ENCODE data around the gene SLC25A21.
"Not testable (repeated sequence)": the region's sequence is repeated elsewhere in the genome, so short reads cannot be mapped to it uniquely, and the experiment has no call there.

SLC25A21 gene

GRCh38 chr14:36750244-36750643 is 422.2 kb downstream of the SLC25A21 start:
- DNase-seq, result no peak

- DNase-seq, result no peak
Measured at GRCh38 chr14:36748610-36749213, 423.7 kb downstream of the SLC25A21 start.

- DNase-seq, result no peak
Measured at GRCh38 chr14:36747411-36748184, 424.8 kb downstream of the SLC25A21 start.

- no peak for DNase-seq
Measured at GRCh38 chr14:36746872-36747271, 425.5 kb downstream of the SLC25A21 start.

- DNase-seq, result no peak
Measured at GRCh38 chr14:36741858-36742257, 430.5 kb downstream of the SLC25A21 start.

- no peak for DNase-seq
Measured at GRCh38 chr14:36738269-36738668, 434.1 kb downstream of the SLC25A21 start.

GRCh38 chr14:36726128-36726527 is 446.3 kb downstream of the SLC25A21 start:
- DNase-seq, result no peak

- no peak for DNase-seq
Measured at GRCh38 chr14:36724162-36724561, 448.2 kb downstream of the SLC25A21 start.

- DNase-seq, result no peak
Measured at GRCh38 chr14:36723530-36723929, 448.9 kb downstream of the SLC25A21 start.

GRCh38 chr14:36721877-36722276 is 450.5 kb downstream of the SLC25A21 start:
- DNase-seq, result no peak

GRCh38 chr14:36720657-36721056 is 451.7 kb downstream of the SLC25A21 start:
- DNase-seq, result no peak

GRCh38 chr14:36719823-36720222 is 452.6 kb downstream of the SLC25A21 start:
- no peak for DNase-seq

GRCh38 chr14:36718216-36718615 is 454.2 kb downstream of the SLC25A21 start:
- no peak for DNase-seq

- DNase-seq, result no peak
Measured at GRCh38 chr14:36717363-36717762, 455.0 kb downstream of the SLC25A21 start.

- DNase-seq, result no peak
Measured at GRCh38 chr14:36716614-36717184, 455.7 kb downstream of the SLC25A21 start.

GRCh38 chr14:36713960-36714703 is 458.3 kb downstream of the SLC25A21 start:
- no peak for DNase-seq

GRCh38 chr14:36707570-36707969 is 464.8 kb downstream of the SLC25A21 start:
- DNase-seq, result no peak

GRCh38 chr14:36702474-36702873 is 469.9 kb downstream of the SLC25A21 start:
- no peak for DNase-seq

- DNase-seq, result no peak
Measured at GRCh38 chr14:36701132-36701531, 471.3 kb downstream of the SLC25A21 start.

- no peak for DNase-seq
Measured at GRCh38 chr14:36700651-36701050, 471.8 kb downstream of the SLC25A21 start.

- DNase-seq, result not testable (repeated sequence)
Measured at GRCh38 chr14:36699420-36699819, 473.0 kb downstream of the SLC25A21 start.

GRCh38 chr14:36690311-36691040 is 481.9 kb downstream of the SLC25A21 start:
- DNase-seq, result no peak

GRCh38 chr14:36684946-36685345 is 487.5 kb downstream of the SLC25A21 start:
- DNase-seq, result no peak
